HG02763 (cell line): ENCODE measurements around the gene MARCO.

Source experiments
- ATAC-seq: cut with Tn5 transposase; IDR thresholded peaks from one replicate; pipeline ENCODE4 v1.9.1; 2021; ENCODE audit warnings: mild to moderate bottlenecking, moderate library complexity; ENCODE audit not compliant: unreplicated experiment

Gene MARCO

GRCh38 chr2:118973542-118973951 is 31.6 kb downstream of the MARCO start:
- no peak for ATAC-seq

- no peak for ATAC-seq
Measured at GRCh38 chr2:118974103-118974993, 32.4 kb downstream of the MARCO start.

- ATAC-seq: no peak
Measured at GRCh38 chr2:118975133-118975532, 33.1 kb downstream of the MARCO start.

GRCh38 chr2:118978064-118978463 is 36.1 kb downstream of the MARCO start:
- no peak for ATAC-seq

- no peak for ATAC-seq
Measured at GRCh38 chr2:118979152-118979861, 37.3 kb downstream of the MARCO start.

GRCh38 chr2:118980022-118980421 is 38.0 kb downstream of the MARCO start:
- no peak for ATAC-seq

- no peak for ATAC-seq
Measured at GRCh38 chr2:118980573-118980972, 38.6 kb downstream of the MARCO start.

GRCh38 chr2:118981632-118982031 is 39.6 kb downstream of the MARCO start:
- ATAC-seq: no peak

GRCh38 chr2:118982039-118982438 is 40.0 kb downstream of the MARCO start:
- no peak for ATAC-seq

- ATAC-seq: no peak
Measured at GRCh38 chr2:118983133-118983532, 41.1 kb downstream of the MARCO start.

- no peak for ATAC-seq
Measured at GRCh38 chr2:118983915-118984314, 41.9 kb downstream of the MARCO start.

- ATAC-seq: peak; percentile 46
Measured at GRCh38 chr2:118986738-118987137, 44.7 kb downstream of the MARCO start.

GRCh38 chr2:118987886-118988285 is 45.9 kb downstream of the MARCO start:
- no peak for ATAC-seq

GRCh38 chr2:118988706-118989105 is 46.7 kb downstream of the MARCO start:
- ATAC-seq: no peak

- peak; percentile 65 for ATAC-seq
Measured at GRCh38 chr2:118989481-118989880, 47.5 kb downstream of the MARCO start.

GRCh38 chr2:118990757-118991545 is 49.0 kb downstream of the MARCO start:
- ATAC-seq: no peak

- no peak for ATAC-seq
Measured at GRCh38 chr2:118991554-118991953, 49.6 kb downstream of the MARCO start.

- ATAC-seq: no peak
Measured at GRCh38 chr2:118992740-118993391, 50.9 kb downstream of the MARCO start.

- no peak for ATAC-seq
Measured at GRCh38 chr2:118993392-118993752, 51.4 kb downstream of the MARCO start.

- no peak for ATAC-seq
Measured at GRCh38 chr2:118994172-118994700, 52.2 kb downstream of the MARCO start.

- no peak for ATAC-seq
Measured at GRCh38 chr2:118994778-118995177, 52.8 kb downstream of the MARCO start.
